SK-N-SH (cell line): ENCODE data around the gene CATSPER3.

Source experiments
- CTCF ChIP-seq: fragments of 200-600 bp; sonication (generic); IDR thresholded peaks from 2 replicates; pipeline ENCODE4 v1.6.1; 2017; ENCODE audit warnings: antibody characterized with exemption, mild to moderate bottlenecking, moderate library complexity
- EP300 ChIP-seq, 2 experiments: IDR thresholded peaks; 2 replicates each; pipeline versions ENCODE4 v1.4.0 to v1.6.1; 2012; ENCODE audit warnings: borderline replicate concordance in 1 of 2, low read depth in 1 of 2, low read length in 1 of 2

DNA sequence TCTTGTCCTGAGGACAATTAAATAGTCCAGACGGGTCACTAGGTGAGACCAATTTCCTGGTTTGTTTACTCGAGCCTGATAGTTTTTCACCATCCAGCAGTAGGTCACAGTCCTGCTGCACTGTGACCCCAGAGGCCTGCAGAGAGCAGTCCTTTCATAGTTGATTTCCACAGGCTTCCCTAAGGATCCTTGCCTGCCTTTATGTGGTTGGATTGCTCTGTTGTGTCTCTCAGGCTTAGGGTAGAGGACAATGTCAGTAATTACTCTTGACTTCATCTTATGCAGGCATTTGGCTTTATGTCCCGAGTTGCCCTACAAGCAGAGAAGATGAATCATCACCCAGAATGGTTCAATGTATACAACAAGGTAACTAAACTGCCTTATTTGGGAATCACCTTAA, 9.0 kb upstream of the CATSPER3 start:
- TF ChIP-seq CTCF (no peak), EP300 (IDR thresholded peaks at IDR 0.05; ENCODE audit: borderline replicate concordance in 1 of 2, low read depth in 1 of 2, low read length in 1 of 2) (no peak)
